ENCODE results near the gene ALKBH2. TPM values are rescaled to one million over a fixed set of nuclear protein-coding genes. Genes with fewer than 3 reads are reported as not detected.
"Not testable (repeated sequence)": the region's sequence is repeated elsewhere in the genome, so short reads cannot be mapped to it uniquely, and the experiment has no call there.

ALKBH2 gene
- total and polyA plus RNA-seq, 12 donors: 4.2 to 43.6 (median 16.7) TPM

DNA sequence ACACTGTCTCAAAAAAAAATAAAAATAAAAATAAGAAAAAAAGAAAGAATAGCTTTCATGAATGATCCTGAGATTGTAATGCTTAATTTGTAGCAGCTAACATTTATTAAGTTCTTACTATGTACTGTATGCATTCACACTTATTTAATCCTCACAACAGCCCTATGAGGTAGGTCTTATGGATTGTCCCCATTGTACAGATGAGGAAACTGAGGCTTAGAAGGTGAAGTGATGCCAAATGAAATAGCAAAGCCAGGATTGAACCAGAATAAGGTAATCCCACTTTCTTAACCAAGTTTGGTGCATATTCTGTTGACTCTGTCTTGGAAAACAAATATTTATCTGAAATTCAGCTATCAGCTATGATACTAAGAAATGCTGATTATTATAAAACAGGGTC lies 38.8 kb downstream of the ALKBH2 start:
- peaks cover 13 to 21% of the 10 kb centered on the region in 2 donors for H3K4me1 ChIP-seq (replicated peaks in 1 of 2)
- DNase-seq: no peak
- H3K27ac ChIP-seq: peak overlapping the region in 3 of 5 donors; percentile 62 to 92 (median 80)
- intact Hi-C loops (cut with DNase I): no loop called here
- TF ChIP-seq POLR2A (IDR thresholded peaks at IDR 0.05): no peak
- TF ChIP-seq, protein P1, sequence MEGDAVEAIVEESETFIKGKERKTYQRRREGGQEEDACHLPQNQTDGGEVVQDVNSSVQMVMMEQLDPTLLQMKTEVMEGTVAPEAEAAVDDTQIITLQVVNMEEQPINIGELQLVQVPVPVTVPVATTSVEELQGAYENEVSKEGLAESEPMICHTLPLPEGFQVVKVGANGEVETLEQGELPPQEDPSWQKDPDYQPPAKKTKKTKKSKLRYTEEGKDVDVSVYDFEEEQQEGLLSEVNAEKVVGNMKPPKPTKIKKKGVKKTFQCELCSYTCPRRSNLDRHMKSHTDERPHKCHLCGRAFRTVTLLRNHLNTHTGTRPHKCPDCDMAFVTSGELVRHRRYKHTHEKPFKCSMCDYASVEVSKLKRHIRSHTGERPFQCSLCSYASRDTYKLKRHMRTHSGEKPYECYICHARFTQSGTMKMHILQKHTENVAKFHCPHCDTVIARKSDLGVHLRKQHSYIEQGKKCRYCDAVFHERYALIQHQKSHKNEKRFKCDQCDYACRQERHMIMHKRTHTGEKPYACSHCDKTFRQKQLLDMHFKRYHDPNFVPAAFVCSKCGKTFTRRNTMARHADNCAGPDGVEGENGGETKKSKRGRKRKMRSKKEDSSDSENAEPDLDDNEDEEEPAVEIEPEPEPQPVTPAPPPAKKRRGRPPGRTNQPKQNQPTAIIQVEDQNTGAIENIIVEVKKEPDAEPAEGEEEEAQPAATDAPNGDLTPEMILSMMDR (IDR thresholded peaks at IDR 0.05): no peak
- peaks cover 0 to 16% of the 10 kb centered on the region in 2 donors for H3K36me3 ChIP-seq (replicated peaks in 1 of 2)
- no peaks in the 10 kb centered on the region for H3K9me3 ChIP-seq (replicated peaks in 1 of 3)
- no peak overlapping the region for H3K4me3 ChIP-seq
- H3K27me3 ChIP-seq: no peaks in the 10 kb centered on the region

DNA sequence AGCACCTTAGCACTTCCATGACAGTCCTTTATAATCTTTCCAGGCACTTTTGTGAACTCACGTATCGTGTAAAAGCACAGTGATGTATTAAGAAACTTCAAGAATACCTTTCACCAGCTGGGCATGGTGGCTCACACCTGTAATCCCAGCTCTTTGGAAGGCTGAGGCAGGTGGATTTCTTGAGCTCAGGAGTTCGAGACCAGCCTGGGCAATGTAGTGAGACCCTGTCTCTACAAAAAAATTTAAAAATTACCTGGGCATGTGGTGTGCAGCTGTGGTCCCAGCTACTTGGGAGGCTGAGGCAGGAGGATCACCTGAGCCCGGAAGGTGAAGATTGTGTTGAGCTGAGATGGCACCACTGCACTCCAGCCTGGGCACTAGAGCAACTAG lies 39.2 kb downstream of the ALKBH2 start:
- H3K27ac ChIP-seq: peak overlapping the region in 4 of 5 donors; percentile 62 to 92 (median 82)
- peak overlapping the region in 1 of 4 donors; percentile 60 for H3K4me3 ChIP-seq
- DNase-seq; H3K27me3 ChIP-seq; H3K9me3 ChIP-seq (replicated peaks in 1 of 3); intact Hi-C loops (cut with DNase I): not testable (repeated sequence)
- 72 to 76% (median 75%) methylated on average over 4 of the region's 4 CpGs for WGBS, 4 donors
- H3K36me3 ChIP-seq (replicated peaks in 1 of 2): peaks cover 0 to 12% of the 10 kb centered on the region in 2 donors
- peaks cover 13 to 21% of the 10 kb centered on the region in 2 donors for H3K4me1 ChIP-seq (replicated peaks in 1 of 2)

DNA sequence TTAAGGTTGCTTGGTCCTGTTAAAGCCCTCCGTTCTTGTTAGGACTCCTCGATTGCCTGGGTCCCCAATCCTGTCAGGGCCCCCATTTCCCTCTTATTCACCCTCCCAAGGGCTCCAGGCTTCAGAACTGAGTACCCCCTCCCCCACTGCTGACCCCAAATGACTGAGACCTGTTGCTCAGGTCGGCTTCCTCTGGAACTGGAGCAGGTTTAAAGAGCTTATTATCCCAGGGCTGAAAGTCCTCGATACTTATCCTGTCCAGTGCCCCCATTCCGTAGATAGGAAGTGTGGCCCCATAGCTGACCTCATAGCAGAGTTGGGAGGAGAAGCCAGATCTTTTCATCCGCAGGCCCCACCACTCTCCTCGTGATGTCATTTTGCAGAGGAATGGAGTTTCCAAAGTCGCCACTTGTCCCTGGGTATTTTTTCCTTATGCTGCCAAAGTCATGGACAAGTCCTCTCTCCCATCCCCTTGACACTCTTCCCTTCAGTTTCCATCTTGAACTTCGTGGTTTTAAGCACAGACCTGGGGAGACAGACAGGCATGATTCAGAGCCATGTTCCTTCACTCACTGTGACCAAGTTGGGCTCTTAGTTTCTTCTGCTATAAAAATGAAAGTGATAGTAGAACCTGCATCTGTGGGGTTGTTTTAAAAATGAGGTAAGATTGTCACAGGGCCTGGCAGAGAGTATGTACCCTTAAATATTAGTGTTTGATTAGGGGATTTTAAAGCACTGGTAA lies 39.7 kb downstream of the ALKBH2 start:
- H3K27me3 ChIP-seq: no peaks in the 10 kb centered on the region
- intact Hi-C loops (cut with DNase I): no loop called here
- peak overlapping the region; percentile 60 to 89 (median 68) for H3K4me3 ChIP-seq
- TF ChIP-seq, protein P1 (IDR thresholded peaks at IDR 0.05): no peak
- TF ChIP-seq POLR2A (IDR thresholded peaks at IDR 0.05): peak in 1 of 2 donors; percentile 54
- peak in 4 of 7 donors; percentile 21 to 32 (median 22) for DNase-seq
- peak overlapping the region; percentile 57 to 92 (median 80) for H3K27ac ChIP-seq
- H3K9me3 ChIP-seq (replicated peaks in 1 of 3): no peaks in the 10 kb centered on the region
- WGBS, 4 donors: 12 to 20% (median 15%) methylated on average over 9 of the region's 9 CpGs
- H3K4me1 ChIP-seq (replicated peaks in 1 of 2): peaks cover 13 to 21% of the 10 kb centered on the region in 2 donors
- peaks cover 0 to 6% of the 10 kb centered on the region in 2 donors for H3K36me3 ChIP-seq (replicated peaks in 1 of 2)

DNA sequence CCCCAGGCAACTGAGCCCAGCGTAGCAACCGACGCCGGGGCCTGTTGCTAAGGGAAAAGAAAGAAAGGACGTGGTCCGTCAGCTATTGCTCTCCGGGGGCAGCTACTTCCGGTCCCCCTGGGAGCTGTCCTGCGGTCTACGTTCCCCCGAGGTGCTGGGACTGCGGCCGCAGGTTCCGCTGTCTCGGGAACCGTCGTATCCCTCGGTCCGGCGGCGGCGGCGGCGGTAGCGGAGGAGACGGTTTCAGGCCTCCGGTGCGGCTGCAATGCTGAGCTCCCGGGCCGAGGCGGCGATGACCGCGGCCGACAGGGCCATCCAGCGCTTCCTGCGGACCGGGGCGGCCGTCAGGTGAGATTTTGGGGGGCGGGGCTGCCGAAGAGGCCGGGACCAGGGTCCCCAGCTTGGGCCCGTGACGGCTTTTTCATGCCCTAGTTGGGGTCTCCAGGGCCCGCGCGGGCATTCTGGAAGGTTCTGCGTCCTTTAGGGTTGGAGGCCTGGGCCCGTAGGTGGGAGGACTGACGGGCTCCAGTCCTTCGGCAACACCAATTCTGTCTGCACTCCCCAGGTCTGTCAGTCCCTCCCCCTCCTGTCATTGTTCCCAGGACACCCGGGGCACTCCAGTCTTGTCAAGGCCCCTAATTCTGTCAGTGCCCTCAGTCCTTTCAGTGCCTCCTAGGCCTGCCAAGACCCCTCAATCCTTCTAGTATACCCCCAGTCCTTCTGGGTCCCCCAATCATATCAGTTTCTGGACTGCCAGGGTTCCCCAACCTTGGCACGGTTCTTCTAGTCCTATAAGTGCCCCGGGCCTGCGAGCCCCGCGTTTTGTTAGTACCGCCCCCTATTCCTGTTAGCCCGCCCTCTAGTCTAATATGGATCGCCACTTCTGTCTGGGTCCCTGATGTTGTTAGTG lies 40.6 kb downstream of the ALKBH2 start, which contains the start of gene USP30:
Gene USP30, plus strand, starts transcription at position 163 of the 910 bp plus-strand sequence. Its CDS starts 103 bp downstream, at position 266.
- peaks cover 13 to 21% of the 10 kb centered on the region in 2 donors for H3K4me1 ChIP-seq (replicated peaks in 1 of 2)
- peak within 1 kb of the TSS; percentile 57 to 92 (median 80) for H3K27ac ChIP-seq
- no peaks in the 10 kb centered on the region for H3K36me3 ChIP-seq (replicated peaks in 1 of 2)
- intact Hi-C loops (cut with DNase I): no loop called here
- peak; percentile 38 to 74 for TF ChIP-seq POLR2A (IDR thresholded peaks at IDR 0.05)
- TF ChIP-seq, protein P1 (IDR thresholded peaks at IDR 0.05): peak in 1 of 6 experiments; percentile 26
- H3K27me3 ChIP-seq: no peaks in the 10 kb centered on the region
- peak; percentile 82 to 93 (median 86) for DNase-seq
- H3K4me3 ChIP-seq: peak within 1 kb of the TSS; percentile 60 to 89 (median 68)
- no peaks in the 10 kb centered on the region for H3K9me3 ChIP-seq (replicated peaks in 1 of 3)
- WGBS, 4 donors: 0 to 2% (median 1%) methylated on average over 9 to 61 of the region's 61 CpGs

Data from adrenal gland (tissue), 12 donors.